Gastroesophageal sphincter (tissue), 3 donors: Measurements from ENCODE around the gene CD36.

Experiments
- CTCF ChIP-seq, 4 experiments: fragments of 200-600 bp in 2 of 4; fragments of 450-650 bp in 2 of 4; sonication (generic) in 1 of 4; IDR thresholded peaks; one replicate each; pipeline ENCODE4 v1.5.1; 2017 to 2019; ENCODE audit warnings: antibody characterized with exemption in 4 of 4, mild to moderate bottlenecking in 2 of 4, moderate library complexity in 2 of 4
- EP300 ChIP-seq: sonication (generic); formaldehyde crosslinking; IDR thresholded peaks from one replicate; pipeline ENCODE4 v1.6.1; 2017; ENCODE audit warnings: antibody characterized with exemption, mild to moderate bottlenecking
- POLR2A ChIP-seq, 2 donors: fragments of 450-650 bp; IDR thresholded peaks; one replicate each; pipeline ENCODE4 v1.6.1; 2017; ENCODE audit warnings: antibody characterized with exemption in 2 of 2, mild to moderate bottlenecking in 2 of 2, moderate library complexity in 1 of 2
- POLR2AphosphoS5 ChIP-seq: sonication (generic); formaldehyde crosslinking; IDR thresholded peaks from one replicate; pipeline ENCODE4 v1.6.1; 2017; ENCODE audit warnings: antibody characterized with exemption

GRCh38 chr7:80661729-80662128, 23.3 kb downstream of the CD36 start:
- TF ChIP-seq CTCF (IDR thresholded peaks at IDR 0.05) (peak in 1 of 4 experiments; percentile 9), POLR2AphosphoS5 (no peak), POLR2A (IDR thresholded peaks at IDR 0.05) (no peak), EP300 (no peak)
